ENCODE results near the gene FRMD7.
"Not testable (repeated sequence)": the region's sequence is repeated elsewhere in the genome, so short reads cannot be mapped to it uniquely, and the experiment has no call there.

Gene FRMD7

DNA sequence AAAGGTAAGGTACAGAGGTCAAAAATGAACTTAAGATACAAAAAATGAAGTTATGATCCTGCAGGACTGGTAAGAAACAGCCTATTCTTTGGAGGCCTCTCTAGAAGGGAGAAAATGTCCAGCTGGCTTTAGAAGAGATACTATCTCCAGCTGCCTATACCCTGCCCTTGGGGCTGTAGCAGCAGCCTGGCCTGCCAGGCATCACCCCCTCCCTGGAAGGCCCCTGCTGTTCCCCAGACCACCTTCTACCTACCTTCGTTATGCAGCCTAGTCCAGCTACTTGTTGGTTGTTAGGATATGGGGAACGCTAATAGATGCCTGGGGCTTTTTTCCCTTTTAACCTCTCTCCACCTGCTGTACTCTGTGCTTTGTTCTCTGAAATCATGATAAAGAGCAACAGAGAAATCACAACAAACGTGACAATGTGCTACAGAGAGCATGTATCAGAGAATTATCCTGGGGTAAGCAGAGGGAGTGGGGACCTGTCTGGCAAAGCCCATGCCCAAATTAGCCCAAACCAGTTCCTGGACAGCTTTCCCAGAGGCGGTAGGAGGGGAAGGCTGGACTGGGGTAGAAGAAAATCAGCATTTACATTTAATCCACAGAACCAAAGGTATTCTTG, 34.5 kb downstream of the FRMD7 start:
- in situ Hi-C loops (cut with MboI; ENCODE audit: low sequenced_read_pairs) = loop anchor here (25.0 kb wide), 1 partner anchor 119 kb away; the partner anchor contains the start of gene RAP2C

DNA sequence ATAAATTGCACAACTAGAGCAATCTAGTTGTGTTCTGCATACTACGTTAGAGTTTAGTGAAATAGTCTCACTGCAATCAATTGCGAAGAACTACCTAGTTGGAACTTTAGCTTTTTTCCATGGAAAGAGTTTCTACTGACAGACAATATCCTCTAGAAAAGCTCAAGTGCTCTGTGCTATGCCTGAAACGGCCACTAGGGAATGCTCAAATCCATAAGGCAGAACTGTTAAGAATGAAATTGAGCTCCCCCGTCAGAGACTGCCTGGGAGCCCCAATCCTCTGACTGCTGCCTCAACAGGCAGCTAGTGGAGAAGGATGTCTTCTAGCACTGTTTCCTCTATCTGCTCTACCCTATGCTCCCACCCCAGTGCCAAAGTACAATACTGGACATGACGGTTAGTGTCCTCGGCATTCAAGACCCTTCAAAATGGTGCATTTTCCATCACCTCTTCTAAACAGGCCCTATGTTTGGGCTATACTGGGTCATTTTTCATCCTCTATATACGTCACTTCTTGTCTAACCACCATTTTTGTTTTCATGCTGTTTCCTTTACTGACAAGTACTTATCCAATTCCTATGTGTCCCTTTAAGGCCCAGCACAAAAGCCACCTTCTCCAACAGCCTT, 35.3 kb downstream of the FRMD7 start:
- in situ Hi-C loops (cut with MboI; ENCODE audit: low sequenced_read_pairs) = loop anchor here (25.0 kb wide), 1 partner anchor 120 kb away; the partner anchor contains the start of gene RAP2C

DNA sequence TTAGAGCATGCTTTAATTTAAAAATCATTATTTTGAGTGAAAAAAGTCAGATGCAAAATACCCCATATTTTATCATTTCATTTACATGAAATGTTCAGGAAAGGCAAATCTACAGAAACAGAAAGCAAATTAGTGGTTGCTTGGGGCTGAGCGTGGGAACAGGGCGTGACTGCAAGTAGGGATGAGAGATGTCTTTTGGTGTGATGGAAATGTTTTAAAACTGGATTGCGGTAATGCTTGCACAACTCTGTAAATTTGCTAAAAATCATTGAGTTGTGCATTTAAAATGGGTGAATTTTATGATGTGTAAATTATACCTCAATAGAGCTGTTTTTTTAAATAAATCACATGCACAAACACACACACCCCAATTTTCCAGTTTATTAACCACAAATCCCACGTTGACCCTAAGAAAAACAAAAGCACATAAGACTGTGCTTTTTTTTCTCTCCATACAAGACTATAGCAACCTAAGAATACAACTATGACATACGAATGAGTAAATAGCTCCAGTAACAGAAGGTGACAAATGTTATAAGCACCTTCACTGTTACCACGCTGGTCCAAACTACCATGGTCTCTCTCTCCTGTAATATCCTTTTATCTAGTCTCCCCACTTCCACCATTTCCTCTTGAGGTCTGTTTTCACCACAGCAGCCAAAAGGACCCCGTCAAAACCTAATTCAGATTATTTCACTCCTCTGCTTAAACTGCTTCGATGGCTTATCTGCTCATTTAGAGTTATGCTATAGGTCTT, 37.2 kb downstream of the FRMD7 start:
- in situ Hi-C loops (cut with MboI; ENCODE audit: low sequenced_read_pairs) = loop anchor here (25.0 kb wide), 1 partner anchor 122 kb away; the partner anchor contains the start of gene RAP2C

DNA sequence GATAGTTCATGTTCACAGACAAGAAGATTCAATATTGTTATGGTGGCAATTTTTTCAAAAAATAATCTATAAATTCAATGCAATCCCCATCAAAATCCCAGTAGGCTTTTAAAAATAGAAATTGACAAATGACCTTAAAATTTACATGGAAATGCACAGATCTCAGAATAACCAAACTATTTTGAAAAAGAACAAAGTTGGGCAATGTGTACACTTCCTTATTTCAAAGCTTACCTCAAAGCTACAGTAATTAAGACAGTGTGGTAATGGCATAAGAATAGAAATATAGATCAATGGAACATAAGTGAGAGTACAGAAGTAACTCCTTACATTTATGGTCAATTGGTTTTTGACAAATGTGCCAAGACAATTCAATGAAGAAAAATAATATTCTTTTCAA, 39.0 kb downstream of the FRMD7 start:
- in situ Hi-C loops (cut with MboI; ENCODE audit: low sequenced_read_pairs) = loop anchor here (25.0 kb wide), 1 partner anchor 123 kb away; the partner anchor contains the start of gene RAP2C

DNA sequence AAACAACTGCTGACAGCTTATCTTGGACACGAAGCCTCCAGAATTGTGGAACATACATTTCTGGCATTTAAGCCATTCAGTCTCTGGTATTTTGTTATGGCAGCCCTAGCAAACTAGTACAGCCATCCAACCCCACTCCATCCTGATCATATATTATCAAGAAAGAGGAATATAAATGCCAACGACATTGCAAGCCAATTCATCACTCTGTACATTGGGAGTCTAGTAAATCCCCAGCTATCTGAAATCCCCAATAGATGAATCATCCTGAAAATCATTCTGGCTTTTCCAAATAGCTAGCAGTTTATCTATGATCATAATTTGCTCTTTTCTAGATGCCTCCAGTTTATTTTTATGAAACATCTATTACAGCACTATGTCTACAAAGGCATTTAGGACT, 41.1 kb downstream of the FRMD7 start:
- in situ Hi-C loops (cut with MboI; ENCODE audit: low sequenced_read_pairs) = loop anchor here (25.0 kb wide), 1 partner anchor 126 kb away; the partner anchor contains the start of gene RAP2C

DNA sequence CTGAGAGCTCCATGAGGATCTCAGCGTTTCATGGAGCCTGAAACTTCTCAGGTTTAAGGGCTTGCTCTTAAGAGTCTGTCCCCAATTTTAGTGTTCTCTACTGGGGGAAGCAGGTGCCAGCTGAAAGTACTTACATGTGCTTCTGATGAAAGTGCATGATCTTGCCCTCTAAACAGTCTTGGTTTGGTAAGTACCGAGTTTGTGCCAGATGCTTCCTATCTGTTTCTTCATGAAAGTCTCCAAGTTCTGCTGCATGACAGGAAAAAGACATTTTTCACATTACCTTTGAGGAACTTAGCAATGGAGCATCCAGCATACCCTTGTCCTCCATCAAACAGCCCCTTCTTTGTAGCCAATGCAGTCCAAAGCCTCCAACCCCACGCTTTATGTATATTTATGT, 42.0 kb downstream of the FRMD7 start:
- in situ Hi-C loops (cut with MboI; ENCODE audit: low sequenced_read_pairs) = loop anchor here (25.0 kb wide), 1 partner anchor 127 kb away; the partner anchor contains the start of gene RAP2C

DNA sequence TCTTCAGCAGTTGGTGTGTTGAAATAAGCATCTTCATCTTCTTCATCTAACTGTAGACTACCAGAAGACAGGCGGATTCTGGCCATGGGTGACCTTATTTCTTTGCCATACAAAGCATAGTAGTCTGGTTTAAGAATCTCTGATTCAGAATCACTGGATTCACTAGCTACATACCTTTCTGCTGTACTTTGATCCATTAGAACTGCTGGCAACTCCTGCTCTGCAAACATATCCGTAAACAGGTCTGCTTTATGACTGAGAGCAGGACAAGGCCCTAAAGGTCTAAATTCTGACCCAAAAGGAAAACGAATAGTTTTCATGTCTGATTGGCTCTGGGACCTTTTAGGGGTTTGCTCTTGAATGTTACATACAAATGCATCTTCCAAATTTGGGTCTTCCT, 49.9 kb downstream of the FRMD7 start:
- in situ Hi-C loops (cut with MboI; ENCODE audit: low sequenced_read_pairs) = loop anchor here (25.0 kb wide), 1 partner anchor 134 kb away; the partner anchor contains the start of gene RAP2C

DNA sequence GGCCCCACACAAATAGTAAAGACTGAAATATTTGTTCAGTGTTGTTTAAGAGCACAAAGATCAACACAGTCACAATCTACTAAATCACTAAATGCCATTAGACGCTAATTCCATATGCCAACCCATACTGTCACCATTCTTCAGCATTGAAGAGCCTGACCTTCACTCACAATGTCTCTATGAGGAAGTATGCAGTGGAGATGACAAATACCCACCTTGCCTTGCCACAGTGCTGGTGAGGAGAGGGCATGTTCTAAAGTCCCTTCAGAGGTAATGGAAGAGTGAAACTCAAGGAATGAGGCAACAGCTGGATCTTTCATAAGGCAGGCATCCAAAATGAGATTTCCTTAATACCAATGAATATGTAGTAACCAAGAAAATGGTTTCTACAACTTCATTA, 50.4 kb downstream of the FRMD7 start:
- in situ Hi-C loops (cut with MboI; ENCODE audit: low sequenced_read_pairs) = loop anchor here (25.0 kb wide), 1 partner anchor 135 kb away; the partner anchor contains the start of gene RAP2C

DNA sequence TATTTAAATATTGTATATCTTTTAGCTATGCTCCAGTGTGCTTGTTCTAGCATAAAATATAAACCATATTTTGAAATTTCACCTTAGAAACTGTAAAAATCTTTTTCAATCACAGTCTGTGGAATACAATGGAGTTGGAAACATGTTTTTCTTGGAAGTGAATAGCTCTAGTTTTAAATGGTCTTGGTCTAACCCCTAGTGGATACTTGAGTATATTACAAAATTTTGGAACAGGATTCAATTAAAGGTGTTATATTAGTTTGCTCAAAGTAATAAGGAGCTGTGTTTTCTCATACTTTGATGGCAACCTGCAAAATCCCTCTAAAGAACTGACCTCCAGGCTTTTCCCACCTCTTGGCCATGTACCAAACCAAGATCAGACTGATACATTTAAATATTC, 56.6 kb downstream of the FRMD7 start:
- in situ Hi-C loops (cut with MboI; ENCODE audit: low sequenced_read_pairs) = no loop called here

DNA sequence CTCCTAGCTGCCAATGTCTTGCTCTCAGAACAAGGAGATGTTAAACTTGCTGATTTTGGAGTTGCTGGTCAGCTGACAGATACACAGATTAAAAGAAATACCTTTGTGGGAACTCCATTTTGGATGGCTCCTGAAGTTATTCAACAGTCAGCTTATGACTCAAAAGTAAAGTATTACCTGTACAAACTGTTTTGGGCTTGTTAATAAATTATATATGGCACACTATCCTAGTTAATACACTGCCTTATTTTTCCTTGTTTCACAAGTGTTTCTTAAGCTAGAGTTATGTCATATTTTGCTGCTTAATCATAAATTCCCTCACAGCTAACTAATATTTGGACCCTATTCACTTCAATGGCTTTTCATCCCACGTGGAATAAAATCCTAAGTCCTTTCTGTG, 59.4 kb downstream of the FRMD7 start:
- in situ Hi-C loops (cut with MboI; ENCODE audit: low sequenced_read_pairs) = no loop called here

DNA sequence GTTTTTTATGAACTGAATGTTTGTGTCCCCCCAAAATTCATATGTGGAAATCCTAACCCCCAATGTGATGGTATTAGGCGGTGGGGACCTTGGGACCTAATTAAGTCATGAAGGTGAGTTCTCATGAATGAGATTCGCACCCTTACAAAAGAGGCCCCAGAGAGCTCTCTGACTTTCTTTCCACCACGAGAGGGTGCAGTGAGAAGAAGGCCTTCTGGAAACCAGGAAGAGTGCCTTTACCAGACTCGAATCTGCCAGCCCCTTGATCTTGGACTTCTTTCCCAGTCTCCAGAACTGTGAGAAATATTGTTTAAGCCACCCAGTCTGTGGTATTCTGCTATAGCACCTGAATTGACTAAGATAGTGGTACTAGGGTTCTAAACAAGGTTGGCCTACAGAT, 64.0 kb downstream of the FRMD7 start:
- in situ Hi-C loops (cut with MboI; ENCODE audit: low sequenced_read_pairs) = no loop called here

DNA sequence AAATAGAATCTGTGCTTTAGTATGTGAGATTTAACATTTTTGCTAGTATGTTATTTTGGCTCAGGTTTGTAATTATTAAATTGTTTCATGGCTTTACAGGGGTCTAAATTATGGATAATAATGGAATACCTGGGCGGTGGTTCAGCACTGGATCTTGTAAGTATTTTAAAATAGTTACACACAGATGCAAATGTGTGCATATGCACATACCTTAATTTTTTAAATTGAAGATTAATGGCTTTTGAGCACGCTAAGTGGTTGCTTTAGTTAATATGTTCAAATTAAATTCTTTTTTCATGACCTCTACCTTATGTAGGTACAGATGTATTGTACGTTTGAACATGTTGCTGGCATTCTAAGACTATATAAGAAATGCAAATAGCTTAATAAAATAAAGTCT, 64.5 kb downstream of the FRMD7 start:
- in situ Hi-C loops (cut with MboI; ENCODE audit: low sequenced_read_pairs) = no loop called here

DNA sequence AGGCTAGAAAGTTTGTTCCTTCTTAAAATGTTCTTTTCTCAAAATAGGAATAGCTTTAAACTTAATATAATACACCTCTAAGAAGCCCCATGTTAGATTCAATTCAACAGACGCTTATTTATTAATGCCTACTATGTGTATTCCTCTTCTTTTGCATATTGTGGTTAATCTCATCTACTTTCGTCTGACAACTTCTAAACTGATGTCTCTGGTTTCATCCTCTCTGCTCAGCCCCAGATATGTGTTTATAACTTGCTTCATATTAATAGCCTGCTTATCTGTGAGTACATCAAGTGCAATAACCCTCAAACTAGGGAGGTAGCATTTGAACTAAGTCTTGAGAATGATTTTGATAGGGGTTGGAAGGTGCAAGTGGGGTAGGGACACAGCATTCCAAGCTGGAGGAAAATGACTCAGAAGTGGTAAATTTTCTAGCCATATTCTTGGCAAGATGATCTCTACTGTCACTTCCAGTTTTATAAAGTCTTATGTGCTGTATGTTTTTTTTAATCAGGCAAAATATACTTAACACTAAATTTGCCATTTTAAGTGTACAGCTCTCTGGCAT, 67.8 kb downstream of the FRMD7 start:
- in situ Hi-C loops (cut with MboI; ENCODE audit: low sequenced_read_pairs) = no loop called here

DNA sequence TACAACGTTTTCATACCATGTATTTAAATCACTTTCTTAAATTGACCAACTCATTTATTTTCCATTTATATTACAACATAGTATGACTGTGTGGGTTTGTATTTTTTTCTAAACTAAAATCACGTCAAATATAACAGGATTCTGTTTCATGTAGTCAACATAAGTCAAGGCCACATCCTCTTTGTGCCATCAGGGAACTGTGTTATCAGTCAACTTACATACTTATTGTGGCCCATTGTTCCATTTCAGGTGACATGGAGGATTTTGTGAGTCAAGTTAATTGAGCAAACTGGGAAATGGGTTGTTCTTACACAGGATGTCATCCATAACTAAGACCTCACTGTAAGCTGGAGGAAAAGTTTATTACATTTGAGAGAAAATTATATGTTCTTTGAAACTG, 68.8 kb downstream of the FRMD7 start:
- in situ Hi-C loops (cut with MboI; ENCODE audit: low sequenced_read_pairs) = no loop called here

DNA sequence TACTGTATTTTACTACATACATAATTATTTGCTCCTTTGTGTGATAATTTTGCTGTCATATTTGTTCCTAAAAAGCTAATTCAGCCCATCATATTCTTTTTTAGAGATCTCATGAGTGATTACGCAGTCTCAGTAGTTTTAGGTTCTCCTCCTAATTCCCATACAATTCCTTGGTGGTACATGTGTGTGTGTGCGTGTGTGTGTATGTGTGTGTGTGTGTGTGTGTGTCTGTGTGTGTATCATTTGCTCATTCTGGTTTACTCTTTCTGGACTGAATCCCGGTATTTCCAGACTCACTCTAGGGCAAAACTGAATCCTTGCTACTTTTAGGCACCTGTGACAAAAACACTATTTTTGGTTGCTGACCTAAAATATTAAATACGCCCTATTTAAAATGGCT, 69.8 kb downstream of the FRMD7 start:
- in situ Hi-C loops (cut with MboI; ENCODE audit: low sequenced_read_pairs) = no loop called here

DNA sequence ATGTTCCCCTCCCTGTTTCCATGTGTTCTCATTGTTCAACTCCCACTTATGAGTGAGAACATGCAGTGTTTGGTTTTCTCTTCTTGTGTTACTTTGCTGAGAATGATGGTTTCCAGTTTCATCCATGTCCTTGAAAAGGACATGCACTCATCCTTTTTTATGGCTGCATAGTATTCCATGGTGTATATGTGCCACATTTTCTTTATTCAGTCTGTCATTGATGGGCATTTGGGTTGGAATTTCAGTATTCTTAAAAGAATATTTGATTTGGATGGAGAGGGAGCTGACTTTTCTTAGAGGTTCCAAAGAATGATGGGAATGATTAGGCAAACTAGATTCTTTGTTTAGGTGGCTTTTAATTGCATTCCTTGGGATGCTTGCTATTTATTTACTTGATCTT, 76.0 kb downstream of the FRMD7 start:
- in situ Hi-C loops (cut with MboI; ENCODE audit: low sequenced_read_pairs) = not testable (repeated sequence)

DNA sequence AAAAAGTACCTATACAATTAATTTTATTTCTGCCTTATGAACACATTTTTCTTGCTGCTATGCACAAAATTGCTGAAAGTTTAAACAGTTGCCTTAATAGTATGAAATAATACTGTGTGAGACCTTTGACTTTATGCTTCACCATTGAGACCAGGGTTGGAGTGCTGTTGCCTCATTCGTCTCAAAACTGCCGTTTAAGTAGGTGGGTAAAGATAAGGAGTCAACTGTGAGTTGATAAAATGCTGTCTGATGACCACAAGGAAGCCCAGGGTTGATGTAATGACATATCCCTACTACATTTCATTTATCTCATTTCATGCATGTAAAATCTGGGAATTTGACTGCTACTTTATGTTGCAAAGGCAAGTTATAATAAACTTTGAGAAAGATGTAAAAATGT, 81.3 kb downstream of the FRMD7 start:
- in situ Hi-C loops (cut with MboI; ENCODE audit: low sequenced_read_pairs) = no loop called here

DNA sequence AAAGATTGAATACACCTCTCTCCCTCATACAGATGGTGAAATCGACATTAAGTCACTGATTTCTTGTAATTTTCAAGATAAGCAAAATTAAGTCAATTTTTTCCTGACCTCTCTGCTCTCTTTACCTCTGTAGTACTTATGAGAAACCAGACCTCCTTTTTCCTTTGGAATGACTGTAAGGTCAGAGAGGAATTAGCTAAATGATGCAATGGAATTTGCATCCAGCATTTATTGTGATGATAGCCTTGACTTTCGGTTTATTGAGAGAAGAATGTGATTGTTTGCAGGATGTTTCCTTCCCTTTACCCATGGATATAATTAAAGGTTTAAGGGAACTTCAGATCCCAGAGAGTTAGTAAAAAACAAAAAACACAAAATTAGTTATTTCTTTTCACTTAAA, 82.4 kb downstream of the FRMD7 start:
- in situ Hi-C loops (cut with MboI; ENCODE audit: low sequenced_read_pairs) = no loop called here

DNA sequence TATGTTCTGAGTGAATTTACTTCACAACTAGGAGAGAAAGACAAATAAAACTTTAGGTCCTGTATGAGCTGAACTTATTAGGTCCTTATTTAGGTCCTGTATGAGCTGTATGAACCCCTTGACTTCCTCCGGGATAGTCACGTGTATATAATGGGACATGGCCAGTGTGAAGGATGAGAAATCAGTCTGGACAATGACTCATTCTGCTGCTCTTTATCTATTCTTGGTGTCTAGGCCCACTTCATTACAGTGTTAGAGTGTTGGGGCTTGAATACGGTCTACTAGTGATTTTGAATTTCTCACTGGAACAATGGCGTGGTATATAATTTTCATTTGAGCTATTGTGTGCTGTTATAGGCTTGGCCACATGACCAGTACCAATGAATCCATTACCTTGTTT, 82.9 kb downstream of the FRMD7 start:
- in situ Hi-C loops (cut with MboI; ENCODE audit: low sequenced_read_pairs) = no loop called here

DNA sequence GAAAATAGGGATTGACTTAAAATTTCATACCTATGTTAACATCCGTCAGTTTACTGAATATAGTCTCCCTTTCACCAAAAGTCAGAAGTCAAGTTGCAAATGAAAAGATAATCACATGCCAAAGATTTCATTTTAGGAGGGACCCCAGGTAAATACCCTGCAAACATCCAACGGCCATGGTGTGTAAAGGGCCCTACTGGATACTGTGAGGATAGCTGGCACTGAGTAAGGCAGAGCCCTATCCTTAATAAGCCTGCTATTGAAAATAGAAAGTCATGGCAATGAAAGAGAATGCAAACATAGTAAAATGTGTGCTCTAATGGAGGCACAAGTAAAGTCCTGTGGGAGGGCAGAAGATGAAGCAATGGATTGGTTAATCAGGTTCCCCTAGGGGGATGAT, 83.8 kb downstream of the FRMD7 start:
- in situ Hi-C loops (cut with MboI; ENCODE audit: low sequenced_read_pairs) = no loop called here

DNA sequence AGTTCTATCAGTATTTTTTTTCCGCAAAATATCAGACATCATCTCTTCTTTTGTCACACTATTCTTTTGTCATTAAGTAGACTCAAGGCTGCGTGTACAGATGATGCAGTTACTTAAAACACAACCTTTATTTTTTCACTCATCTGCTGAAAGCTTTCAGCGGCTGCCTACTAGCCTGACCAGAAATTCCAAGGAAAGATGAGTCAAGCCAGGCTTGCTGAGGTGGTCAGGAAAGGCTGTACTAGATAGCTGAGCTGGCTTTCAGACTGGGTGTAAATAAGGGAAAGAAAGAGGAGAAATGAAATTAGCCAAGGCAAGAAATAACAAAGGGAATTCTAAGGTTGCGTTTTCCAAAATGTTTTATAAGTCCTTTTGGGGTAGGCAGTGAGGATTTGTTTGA, 86.8 kb downstream of the FRMD7 start:
- in situ Hi-C loops (cut with MboI; ENCODE audit: low sequenced_read_pairs) = no loop called here
